HG03039 (cell line): Measurements from ENCODE around the gene ELMOD2.
A peak's percentile ranks its signal among the peaks of the same experiment; 100 is the strongest.
"Not testable (repeated sequence)": the region's sequence is repeated elsewhere in the genome, so short reads cannot be mapped to it uniquely, and the experiment has no call there.

Source experiments
- ATAC-seq: cut with Tn5 transposase; IDR thresholded peaks from one replicate; pipeline ENCODE4 v1.9.1; 2021; ENCODE audit warnings: mild to moderate bottlenecking, moderate library complexity; ENCODE audit not compliant: unreplicated experiment

ELMOD2 gene

DNA sequence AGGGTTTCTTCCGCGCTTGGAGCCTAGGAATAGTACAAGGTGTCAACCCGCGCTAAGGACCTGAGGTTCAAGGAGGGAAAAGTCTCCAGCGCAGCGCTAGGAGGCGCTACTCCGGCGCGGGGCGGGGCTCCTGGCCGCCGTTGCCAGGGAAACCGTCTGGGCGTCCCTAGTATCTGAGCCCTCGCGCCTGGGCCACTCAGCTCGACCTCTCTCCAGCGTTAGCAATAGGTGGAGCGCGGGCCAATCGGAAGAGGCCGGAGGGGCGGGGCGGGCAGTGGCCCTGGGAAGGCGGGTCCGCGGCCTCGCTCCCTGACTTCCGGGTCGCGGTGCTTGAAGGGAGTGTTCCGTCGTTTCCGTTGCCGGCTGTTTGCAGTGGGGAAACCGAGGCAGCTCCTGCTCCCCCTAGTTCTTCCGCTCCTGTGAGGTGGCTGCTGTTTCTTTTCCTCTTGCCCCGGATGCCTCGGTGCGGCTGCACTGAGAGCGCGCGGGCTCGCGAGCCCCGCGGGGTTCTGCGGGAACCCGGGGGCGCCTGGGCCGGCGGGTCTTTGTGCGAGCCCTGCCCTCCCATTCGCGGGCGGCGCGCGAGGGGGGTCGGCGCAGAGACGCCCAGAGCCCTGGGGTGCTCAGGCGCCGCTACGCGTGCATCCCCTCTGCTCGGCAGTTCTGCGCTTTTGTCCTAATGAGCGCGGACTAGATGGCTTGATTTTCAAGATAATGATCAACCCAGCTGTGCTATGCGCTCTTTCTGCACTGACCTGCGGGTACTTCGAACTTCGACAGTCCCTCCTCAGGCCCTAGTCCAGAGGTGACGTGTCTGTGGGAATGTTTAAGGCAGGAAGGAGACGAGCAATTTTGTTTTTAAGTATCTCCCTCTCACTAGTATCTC is at the start of gene ELMOD2:
TSS of gene ELMOD2 (plus strand) at position 312 of the 886 bp plus-strand sequence. CDS start 1,261 bp downstream, outside the sequence.
- peak; percentile 100 for ATAC-seq

DNA sequence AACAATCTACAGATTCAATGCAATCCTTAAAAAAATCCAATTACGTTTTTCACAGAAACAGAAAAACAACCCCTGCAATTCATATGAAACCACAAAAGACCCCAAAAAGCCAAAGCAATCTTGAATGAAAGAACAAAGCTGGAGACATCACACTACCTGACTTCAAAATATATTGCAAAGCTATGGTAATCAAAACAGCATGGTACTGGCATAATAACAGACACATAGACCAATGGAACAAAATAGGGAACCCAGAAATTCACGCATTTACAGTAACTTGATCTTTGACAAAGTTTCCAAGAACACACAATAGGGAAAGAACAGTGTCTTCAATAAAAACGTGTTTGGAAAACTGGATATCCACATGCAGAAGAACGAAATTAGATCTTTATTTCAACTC is 40.5 kb upstream of the ELMOD2 start:
- no peak for ATAC-seq

DNA sequence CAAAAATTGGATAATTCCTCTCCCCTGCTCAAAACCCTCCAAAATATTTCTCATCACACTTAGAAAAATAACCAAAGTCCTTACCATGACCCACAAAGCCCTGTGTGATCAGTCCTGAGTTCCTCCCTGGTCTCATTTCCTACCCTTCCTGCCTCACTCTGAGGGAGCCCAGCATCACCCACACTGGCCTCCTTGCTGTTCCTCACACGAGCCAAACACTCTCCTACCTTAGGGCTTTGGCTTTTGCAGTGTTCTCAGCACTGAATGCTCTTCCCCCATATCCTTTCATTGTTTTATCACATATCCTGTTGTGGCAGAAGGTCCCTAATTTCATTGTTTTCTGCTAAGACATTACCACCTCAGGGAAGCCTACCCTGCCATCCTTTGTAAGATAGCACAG is 38.0 kb upstream of the ELMOD2 start:
- ATAC-seq: no peak

DNA sequence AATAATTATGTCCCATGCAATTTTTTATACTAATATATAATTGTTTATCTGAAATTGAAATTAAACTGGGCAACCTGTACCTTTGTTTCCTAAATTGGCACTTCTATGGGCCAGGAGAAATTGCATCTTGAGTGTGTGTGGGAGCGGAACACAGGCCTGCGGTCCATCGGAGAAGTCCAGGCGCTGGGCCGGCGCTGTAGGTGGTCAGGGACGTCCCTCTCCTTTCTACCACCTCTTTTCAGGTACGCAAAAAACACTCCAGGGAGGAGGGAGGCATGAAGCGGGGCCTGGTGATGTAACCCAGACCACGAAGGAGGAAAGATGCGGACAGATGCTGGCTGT is 26.6 kb upstream of the ELMOD2 start:
- no peak for ATAC-seq

DNA sequence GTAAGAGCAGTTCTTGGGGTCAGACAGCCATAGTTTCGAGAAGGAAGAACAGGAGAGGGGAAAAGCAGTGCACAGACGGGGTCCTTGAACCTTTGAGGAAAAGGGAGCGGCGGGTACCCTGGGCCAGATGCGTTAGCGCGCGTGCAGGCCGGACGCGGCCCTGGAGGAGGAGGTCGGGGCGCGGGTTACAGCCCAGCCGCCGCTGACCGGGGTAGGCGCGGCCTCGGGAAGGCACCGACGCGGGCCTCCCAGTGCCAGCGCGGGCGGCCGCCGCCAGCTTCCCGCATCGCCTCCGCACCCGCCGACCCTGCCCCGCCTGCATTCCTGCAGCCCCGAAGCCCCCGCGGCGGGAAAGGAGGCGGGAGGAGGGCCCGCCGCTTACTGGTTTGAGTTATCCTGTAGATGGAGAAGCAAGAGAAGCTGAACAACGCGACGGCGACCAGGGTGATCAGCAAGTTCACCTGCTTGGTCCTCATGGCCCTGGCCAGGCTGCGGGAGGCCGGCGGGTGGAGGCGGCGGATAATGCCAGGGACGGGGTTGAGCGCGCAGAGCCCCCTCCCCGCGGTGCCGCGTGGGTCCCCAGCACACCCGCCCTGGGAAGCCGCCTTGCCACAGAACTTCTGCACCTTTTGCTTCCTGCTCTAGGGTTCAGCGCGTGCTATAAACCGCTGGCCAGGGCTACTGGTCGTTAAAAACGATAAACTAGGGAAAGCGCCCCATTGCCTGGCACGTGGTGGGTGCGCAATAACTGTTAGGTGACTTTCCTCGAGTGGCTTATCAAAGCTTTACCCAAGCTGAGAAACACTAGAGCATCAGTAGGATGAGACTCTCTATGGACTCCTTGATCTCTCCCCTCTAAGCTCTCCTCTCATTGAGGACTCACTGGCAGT is 26.0 kb upstream of the ELMOD2 start, which contains the start of gene MGAT4D:
TSS of gene MGAT4D (minus strand) at position 547 of the 890 bp plus-strand sequence. CDS start at position 476, 71 bp downstream.
- ATAC-seq: no peak

DNA sequence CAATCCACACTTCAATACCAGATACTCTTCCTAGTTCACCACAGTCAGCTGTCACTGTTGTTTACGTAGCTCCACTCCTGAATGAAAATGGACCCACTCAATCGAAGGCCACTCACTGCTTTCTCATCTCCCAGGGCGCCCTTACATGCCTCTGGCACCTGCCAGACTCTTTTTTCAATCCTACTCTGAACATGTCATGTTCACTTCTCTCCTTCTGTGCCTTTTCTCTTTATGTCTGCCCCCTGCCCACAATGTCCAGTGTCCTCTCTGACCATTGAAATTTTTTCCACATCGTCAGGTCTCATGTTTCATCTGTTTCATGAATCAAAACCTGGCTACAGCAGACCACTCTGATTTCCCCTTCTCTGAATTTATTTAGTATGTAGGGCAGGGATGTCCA is 24.6 kb upstream of the ELMOD2 start:
- ATAC-seq: no peak

- no peak for ATAC-seq
These were observed 19.7 kb upstream of the ELMOD2 start for GRCh38 chr4:140504261-140504660.

GRCh38 chr4:140513765-140514164 is 10.2 kb upstream of the ELMOD2 start:
- ATAC-seq: not testable (repeated sequence)

DNA sequence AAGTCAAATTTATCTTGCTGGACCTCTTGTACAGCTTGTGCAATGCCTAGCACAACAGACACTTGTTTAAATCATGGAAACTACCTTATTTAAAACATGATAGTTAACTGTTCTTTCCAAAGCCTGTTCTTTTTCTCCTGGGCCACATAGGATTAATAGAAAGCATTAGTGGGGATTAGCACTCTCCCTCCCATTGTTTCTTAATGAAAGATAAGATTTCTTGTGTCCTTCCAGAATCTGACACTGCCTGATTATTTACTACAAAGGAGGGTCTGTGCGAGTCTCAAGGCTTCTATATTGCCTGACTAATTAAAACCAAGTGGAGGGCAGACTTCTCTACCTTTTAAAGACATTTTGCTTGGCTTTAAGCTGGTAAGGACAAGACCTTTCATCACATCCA is 8.5 kb upstream of the ELMOD2 start:
- ATAC-seq: no peak

GRCh38 chr4:140523370-140523856 is 555 bp upstream of the ELMOD2 start:
- peak; percentile 5 for ATAC-seq

- no peak for ATAC-seq
These were observed 5.5 kb downstream of the ELMOD2 start for GRCh38 chr4:140529434-140529833.

- no peak for ATAC-seq
These were observed 10.0 kb downstream of the ELMOD2 start for GRCh38 chr4:140533951-140534480.

DNA sequence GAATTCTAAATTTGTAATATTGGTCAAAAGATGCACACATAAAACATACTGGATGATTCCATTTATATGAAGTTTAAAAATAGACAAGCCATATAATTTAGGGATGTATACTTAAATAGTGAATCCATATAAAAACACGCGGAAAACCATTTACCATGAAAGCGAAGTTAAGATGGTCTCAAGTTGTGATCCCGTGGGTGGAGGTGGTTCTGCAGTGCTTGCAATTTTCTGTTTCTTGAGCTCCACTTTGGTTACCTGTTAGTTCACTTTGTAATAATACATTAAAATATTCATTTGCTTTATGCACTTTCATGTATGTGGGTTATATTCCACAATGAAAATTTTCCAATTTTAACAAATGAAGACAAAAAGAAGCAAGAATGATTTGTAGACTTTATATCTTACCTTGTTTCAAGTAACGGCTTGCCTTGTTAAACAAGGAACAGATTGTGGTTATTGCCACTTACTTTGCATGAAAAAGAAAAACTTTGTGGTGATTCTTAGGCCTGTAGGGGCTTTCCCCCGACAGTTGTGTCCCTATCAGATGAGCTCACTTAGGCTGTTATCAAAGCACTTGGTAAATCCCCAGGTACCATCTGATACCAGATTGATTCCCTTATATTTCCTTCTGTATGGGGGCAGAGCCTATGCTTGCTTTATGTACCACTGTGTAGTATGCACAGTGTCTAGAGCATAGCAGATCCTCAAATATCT is 32.6 kb downstream of the ELMOD2 start:
- peak; percentile 100 for ATAC-seq

DNA sequence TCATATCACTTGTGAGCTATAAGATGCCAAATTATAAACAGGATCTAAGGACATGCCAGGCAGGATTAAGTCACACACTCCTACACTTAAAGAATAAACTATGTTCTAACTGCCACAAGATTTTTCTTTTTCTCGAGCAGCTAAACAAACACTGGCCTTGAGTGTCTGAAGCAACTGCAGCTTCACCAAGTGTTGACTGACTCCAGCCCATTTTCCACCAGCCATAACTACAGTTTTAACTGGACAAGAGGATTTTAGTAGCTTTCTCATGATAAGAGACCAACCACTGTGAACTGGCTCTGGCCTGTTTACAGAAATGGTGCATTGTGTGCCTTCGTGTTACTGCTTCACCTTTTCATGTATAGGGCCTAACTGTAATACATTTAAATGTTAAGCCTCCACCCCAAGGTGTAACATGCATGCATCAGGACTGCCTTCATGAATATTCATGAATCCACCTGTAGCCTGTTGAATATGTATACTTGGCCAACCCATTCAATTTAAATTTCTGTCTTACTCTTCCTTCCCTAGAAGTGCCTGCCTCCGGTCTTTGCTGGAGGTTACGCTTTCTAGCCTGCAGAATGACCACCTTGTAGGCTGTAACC is 34.0 kb downstream of the ELMOD2 start:
- ATAC-seq: no peak

DNA sequence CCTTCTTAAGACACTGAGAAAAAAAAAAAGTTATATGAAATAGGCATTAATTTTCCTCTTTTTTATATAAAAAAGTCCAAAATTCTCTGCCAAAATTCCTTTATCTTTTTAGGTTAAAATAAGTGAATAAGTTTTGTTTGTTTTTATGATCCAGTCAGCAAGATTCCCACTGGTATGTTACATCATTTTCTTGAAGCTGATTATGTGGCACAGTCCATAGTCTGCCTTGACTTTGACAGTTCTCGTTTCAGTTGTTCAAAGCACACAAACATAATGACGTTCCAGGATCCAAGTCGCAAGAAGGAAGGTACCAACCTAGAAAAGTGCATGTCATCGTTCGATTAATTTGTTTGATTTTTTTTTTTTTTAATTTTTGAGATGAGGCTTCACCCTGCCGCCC is 35.7 kb downstream of the ELMOD2 start:
- no peak for ATAC-seq

DNA sequence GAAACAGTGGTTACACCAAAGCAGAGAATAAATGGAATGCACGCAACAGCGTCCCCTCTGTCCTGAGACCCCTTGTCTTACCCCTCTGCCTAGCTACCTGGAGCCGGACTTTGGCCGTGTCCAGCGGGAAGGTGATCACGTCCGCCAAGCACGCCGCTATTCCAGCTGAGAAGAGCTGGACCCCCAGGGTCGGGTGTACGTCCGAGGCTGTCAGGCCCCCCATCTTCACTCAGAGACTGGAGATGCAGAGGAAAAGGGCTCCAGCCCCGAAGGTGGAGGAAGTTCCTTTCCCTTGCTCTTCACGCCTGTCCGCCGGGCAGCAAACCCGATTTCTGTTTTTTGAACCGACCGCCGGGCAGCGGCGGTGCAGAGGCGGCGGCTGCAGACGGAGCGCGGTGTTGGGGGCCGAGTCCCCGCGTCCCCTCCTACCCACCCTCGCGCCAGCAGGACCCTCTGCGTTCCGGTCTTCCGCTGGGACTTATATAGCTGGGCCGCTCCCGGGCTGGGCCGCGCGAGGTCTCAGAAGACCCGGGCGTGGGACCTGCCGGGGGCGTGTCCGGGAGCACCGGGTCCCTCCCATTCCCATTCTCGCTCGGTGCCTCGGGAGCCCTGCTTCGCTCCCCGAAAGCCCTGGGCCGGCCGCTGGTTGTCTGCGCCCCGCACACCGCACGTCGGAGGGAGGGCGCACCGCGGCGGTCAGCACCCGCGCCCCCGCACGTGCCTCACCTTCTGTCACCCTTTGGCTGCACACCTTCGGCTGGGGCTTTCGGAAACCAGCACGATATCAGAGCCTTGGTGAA is 44.7 kb downstream of the ELMOD2 start, which contains the start of gene UCP1:
TSS of gene UCP1 (minus strand) at position 455 of the 800 bp plus-strand sequence. CDS start at position 223, 232 bp downstream.
- ATAC-seq: no peak

DNA sequence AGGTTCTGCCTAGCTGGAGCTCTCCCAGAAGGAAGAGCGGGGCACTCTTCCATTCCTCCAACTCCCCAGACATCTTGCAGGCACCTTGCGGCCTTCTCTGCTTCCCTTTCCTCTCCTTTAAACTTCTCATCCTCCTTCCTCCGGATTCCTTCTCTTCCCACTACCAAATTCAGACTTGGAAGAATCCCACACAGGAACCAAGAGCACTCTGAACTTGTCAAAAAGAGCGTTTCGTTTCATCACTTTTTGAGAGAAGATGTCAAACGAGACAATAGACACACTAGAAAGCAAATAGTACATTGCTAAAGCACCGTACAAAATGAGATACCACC is 45.3 kb downstream of the ELMOD2 start:
- ATAC-seq: no peak

GRCh38 chr4:140571620-140572019 is 47.7 kb downstream of the ELMOD2 start:
- ATAC-seq: no peak

DNA sequence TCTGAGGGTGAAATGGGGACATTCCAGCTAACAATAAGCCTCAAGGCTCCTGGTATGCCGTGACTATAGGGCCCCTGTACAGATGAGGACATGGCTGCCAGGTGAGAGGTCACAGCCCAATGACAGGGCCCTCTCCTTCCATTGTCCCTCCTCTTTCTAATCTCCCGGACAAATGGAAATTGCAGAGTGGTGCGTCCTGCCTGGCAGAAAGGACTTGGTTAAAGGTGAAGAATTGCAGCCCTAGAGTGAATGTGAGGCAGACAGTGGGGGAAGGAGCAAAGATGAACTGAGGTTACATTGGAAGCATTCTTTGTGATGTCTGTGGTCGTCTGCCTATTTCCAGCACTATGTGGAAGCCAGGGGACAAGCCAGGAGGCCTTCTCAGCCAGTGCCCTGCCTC is 51.5 kb downstream of the ELMOD2 start:
- ATAC-seq: no peak
